Smooth muscle cell (in vitro differentiated cells): Measurements from ENCODE around the gene CHTF18. TPM values are rescaled to one million over a fixed set of nuclear protein-coding genes. Genes with fewer than 3 reads are reported as not detected.
A peak's percentile ranks its signal among the peaks of the same experiment; 100 is the strongest.

Experiments used
- DNase-seq: peaks from one replicate; lab custom pipeline; 2025; ENCODE audit not compliant: unreplicated experiment; lab: John Stamatoyannopoulos, UW
- H2AFZ ChIP-seq: fragments of 200-600 bp; sonication (generic); 2 replicates; pipeline ENCODE4 v1.6.0; 2016; ENCODE audit warnings: antibody characterized with exemption, low read depth, mild to moderate bottlenecking
- H3F3A ChIP-seq: fragments of 200-600 bp; sonication (generic); 2 replicates; pipeline ENCODE4 v1.6.0; 2017; ENCODE audit warnings: antibody characterized with exemption, low read depth
- H3K27ac ChIP-seq: fragments of 200-600 bp; sonication (generic); 2 replicates; pipeline ENCODE4 v1.5.1; 2016; ENCODE audit warnings: low read depth, mild to moderate bottlenecking
- H3K27me3 ChIP-seq: fragments of 200-600 bp; sonication (generic); 2 replicates; pipeline ENCODE4 v1.6.1; 2016; ENCODE audit warnings: low read depth, mild to moderate bottlenecking
- H3K36me3 ChIP-seq: fragments of 200-600 bp; sonication (generic); 2 replicates; pipeline ENCODE4 v1.5.1; 2016; ENCODE audit warnings: low read depth
- H3K4me1 ChIP-seq: fragments of 200-600 bp; sonication (generic); 2 replicates; pipeline ENCODE4 v1.5.1; 2016; ENCODE audit warnings: low read depth
- H3K4me2 ChIP-seq: fragments of 200-600 bp; sonication (generic); 2 replicates; pipeline ENCODE4 v1.6.0; 2016; ENCODE audit warnings: mild to moderate bottlenecking
- H3K4me3 ChIP-seq: fragments of 200-600 bp; sonication (generic); 2 replicates; pipeline ENCODE4 v1.5.1; 2016; ENCODE audit warnings: mild to moderate bottlenecking
- H3K79me2 ChIP-seq: fragments of 200-600 bp; sonication (generic); 2 replicates; pipeline ENCODE4 v1.6.0; 2016; ENCODE audit warnings: low read depth, mild to moderate bottlenecking
- H3K9ac ChIP-seq: fragments of 200-600 bp; sonication (generic); 2 replicates; pipeline ENCODE4 v1.6.0; 2016; ENCODE audit warnings: low read depth
- H3K9me3 ChIP-seq: fragments of 200-600 bp; sonication (generic); replicated peaks from 2 replicates; pipeline ENCODE4 v1.5.1; 2016; ENCODE audit warnings: low read depth
- H4K20me1 ChIP-seq: fragments of 200-600 bp; sonication (generic); 2 replicates; pipeline ENCODE4 v1.6.0; 2016; ENCODE audit warnings: low read depth
- CTCF ChIP-seq: fragments of 200-600 bp; sonication (generic); IDR thresholded peaks from 2 replicates; pipeline ENCODE4 v1.5.1; 2017; ENCODE audit warnings: borderline replicate concordance, mild to moderate bottlenecking, antibody characterized with exemption; ENCODE audit not compliant: insufficient read depth, poor library complexity, severe bottlenecking
- WGBS: methylation state at CpG from one replicate; pipeline ENCODE4 v1.1.7; 2016; ENCODE audit warnings: low lambda C conversion rate; 5-methylcytosine and 5-hydroxymethylcytosine counted together
- polyA plus RNA-seq: library from polyadenylated mRNA; unstranded; fragments of >200 nt; fragmentation: Nextera tagmentation; extraction: Ambion mirVana; gene quantifications from 2 replicates; pipeline ENCODE4 v1.2.1, GENCODE V29; 2016
- total RNA-seq: library from RNA; depleted of rRNA; stranded (reverse); fragments of >200 nt; gene quantifications from 2 replicates; pipeline ENCODE4 v1.2.3, GENCODE V29; 2014

The CHTF18 gene
- total and polyA plus RNA-seq, 2 experiments from 2014 or later, result 27.2 to 33.2 TPM

DNA sequence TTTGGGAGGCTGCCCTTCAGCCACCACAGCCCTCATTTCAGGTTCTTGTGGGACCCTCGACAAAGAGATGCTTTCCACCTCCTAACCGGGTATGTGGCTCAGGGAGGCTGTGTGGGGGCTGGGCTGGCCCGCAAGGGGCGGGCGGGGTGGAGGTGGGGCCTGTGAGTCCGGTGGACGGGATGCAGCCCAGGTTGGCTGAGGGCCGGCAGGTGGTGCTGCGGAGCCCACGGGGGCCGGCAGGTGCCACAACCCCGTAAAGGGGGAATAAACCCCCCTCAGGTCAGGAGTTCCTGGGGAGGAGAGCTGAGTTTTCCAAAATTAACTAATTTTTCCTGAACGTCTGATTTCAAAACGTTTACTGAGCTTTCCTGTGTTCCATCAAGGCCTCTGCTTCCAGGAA, 42.7 kb upstream of the CHTF18 start:
- H4K20me1 ChIP-seq, result no peaks in the 10 kb centered on the region
- H3K27me3 ChIP-seq, result no peaks in the 10 kb centered on the region
- H3K79me2 ChIP-seq, result no peaks in the 10 kb centered on the region
- WGBS, result 8% methylated on average over 13 of the region's 14 CpGs
- TF ChIP-seq CTCF, result peak; percentile 42
- no peak overlapping the region for H3K27ac ChIP-seq
- H3K4me2 ChIP-seq, result no peak overlapping the region
- no peaks in the 10 kb centered on the region for H3K36me3 ChIP-seq
- H3K4me3 ChIP-seq, result no peak overlapping the region
- no peaks in the 10 kb centered on the region for H3K9me3 ChIP-seq
- DNase-seq, result no peak
- H3K4me1 ChIP-seq, result no peaks in the 10 kb centered on the region
- H2AFZ ChIP-seq, result no peak overlapping the region
- H3F3A ChIP-seq, result no peaks in the 10 kb centered on the region
- no peak overlapping the region for H3K9ac ChIP-seq

- Histone ChIP-seq H3K4me2 (no peak overlapping the region), H3K4me1 (no peaks in the 10 kb centered on the region), H3K27me3 (no peaks in the 10 kb centered on the region), H3K36me3 (no peaks in the 10 kb centered on the region), H4K20me1 (no peaks in the 10 kb centered on the region), H2AFZ (no peak overlapping the region), H3K27ac (no peak overlapping the region), H3K79me2 (no peaks in the 10 kb centered on the region), H3F3A (no peaks in the 10 kb centered on the region), H3K9ac (no peak overlapping the region), H3K9me3 (no peaks in the 10 kb centered on the region), H3K4me3 (no peak overlapping the region)
- no peak for DNase-seq
- TF ChIP-seq CTCF, result no peak
- WGBS, result 96% methylated on average over 7 of the region's 13 CpGs
These were observed 41.8 kb upstream of the CHTF18 start for GRCh38 chr16:746637-747036.

DNA sequence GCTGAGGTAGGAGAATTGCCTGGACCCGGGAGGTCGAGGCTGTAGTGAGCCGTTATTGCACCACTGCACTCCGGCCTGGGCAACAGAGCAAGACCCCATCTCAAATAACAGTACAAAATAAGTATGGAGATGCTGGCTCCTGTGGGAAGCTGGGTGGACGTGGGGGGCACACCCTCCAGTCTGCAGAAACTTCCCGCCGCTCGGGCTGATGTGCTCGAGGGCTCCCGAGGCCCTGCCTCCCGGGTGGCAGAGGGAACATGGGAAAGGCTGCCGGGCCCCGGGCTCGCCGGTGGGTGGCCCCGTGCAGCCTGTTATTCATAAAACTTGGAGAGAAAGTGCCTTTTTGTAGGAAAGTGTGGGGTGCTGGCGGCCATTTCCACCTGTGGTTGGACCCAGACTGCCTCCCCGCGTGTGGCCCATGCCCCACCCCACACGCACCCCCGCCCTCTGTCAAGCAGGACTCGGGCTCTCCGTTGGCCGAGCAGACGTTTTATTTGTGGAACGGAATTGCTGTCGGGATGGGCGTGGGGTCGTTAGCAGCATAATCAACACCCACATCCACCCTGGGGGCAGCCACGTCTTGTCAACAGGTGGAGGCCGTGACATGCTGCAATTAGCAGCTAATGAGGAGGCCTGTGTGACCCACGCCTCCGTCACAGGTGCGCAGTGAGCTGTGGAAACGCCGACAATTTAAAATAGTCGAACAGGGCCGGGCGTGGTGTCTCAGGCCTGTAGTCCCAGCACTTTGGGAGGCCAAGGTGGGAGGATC, 40.3 kb upstream of the CHTF18 start:
- H3K4me2 ChIP-seq, result no peak overlapping the region
- no peaks in the 10 kb centered on the region for H4K20me1 ChIP-seq
- no peak for TF ChIP-seq CTCF
- no peaks in the 10 kb centered on the region for H3K9me3 ChIP-seq
- H3K27me3 ChIP-seq, result no peaks in the 10 kb centered on the region
- H3K4me3 ChIP-seq, result no peak overlapping the region
- WGBS, result 91% methylated on average over 39 of the region's 39 CpGs
- H3F3A ChIP-seq, result no peaks in the 10 kb centered on the region
- H3K4me1 ChIP-seq, result peaks cover 4% of the 10 kb centered on the region
- H3K36me3 ChIP-seq, result no peaks in the 10 kb centered on the region
- no peak overlapping the region for H2AFZ ChIP-seq
- no peak overlapping the region for H3K9ac ChIP-seq
- no peaks in the 10 kb centered on the region for H3K79me2 ChIP-seq
- no peak overlapping the region for H3K27ac ChIP-seq
- no peak for DNase-seq

DNA sequence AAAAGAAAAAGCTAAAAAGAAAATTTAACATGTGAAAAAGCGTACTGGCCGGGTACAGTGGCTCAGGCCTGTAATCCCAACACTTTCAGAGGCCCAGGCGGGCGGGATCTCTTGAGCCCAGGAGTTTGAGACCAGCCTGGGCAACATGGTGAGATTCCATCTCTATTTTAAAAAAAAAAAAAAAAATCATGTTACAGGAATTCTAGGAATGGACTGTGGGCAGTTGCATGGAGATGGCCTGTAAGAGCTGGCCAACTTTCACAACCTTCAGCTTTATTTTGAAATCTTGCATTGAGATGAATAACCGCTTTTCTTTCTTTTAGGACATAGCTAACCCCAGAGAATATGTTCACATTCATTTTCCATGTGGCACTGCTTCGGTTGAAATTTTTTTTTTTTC, 39.4 kb upstream of the CHTF18 start:
- H3K4me3 ChIP-seq, result no peak overlapping the region
- DNase-seq, result no peak

More for the DNA sequence above, 39.4 kb upstream of the CHTF18 start:
- Histone ChIP-seq H3K4me1 (peaks cover 4% of the 10 kb centered on the region), H3K4me2 (no peak overlapping the region), H3K9ac (no peak overlapping the region), H3K27ac (peak overlapping the region; percentile 19), H3K27me3 (no peaks in the 10 kb centered on the region), H4K20me1 (no peaks in the 10 kb centered on the region), H3K9me3 (no peaks in the 10 kb centered on the region), H3K36me3 (no peaks in the 10 kb centered on the region), H3F3A (no peaks in the 10 kb centered on the region), H2AFZ (no peak overlapping the region), H3K79me2 (no peaks in the 10 kb centered on the region)
- TF ChIP-seq CTCF, result no peak
- whole genome bisulfite sequencing, result 73% methylated on average over 6 of the region's 6 CpGs
